ENCODE results near the gene PCBP4.

PCBP4 gene

DNA sequence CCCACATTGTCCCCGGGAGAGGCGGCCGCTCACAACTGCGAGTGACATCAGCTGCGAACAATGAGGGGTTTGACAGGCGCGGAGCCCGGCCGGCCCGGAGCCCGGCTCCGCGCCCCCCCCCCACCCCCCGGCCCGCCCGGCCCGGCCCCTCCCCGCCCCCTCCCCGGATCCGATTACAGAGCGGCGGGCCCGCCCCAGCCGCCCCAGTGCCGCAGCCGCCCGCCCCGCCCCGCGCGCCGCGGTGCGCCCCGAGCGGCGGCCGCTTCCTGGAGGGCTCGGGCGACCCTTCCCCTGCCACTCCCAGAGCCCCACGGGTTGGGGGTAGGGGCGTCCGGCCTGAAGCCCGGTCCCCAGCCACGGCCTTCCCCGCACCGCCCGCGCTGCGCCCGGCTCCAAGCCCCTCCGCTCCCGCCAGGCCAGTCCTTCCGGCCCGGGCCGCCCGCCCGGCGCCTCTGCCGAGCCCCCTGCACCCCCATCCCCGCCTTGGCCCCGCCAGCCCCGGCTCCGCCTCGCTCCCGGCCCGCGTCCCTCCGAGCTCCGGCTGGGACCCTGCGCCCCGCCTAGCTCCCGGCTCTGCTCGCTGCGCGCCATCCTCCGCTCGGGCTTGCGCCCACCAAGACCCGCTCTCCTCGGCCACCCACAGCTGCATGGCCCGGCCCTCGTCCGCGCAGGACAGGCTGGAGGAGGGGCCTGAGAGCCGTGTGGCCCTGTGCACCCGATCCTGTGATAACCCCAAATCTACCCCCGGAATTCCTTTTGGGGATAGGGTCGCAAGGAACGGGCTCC, at the start of gene PCBP4:
Gene PCBP4, minus strand, starts transcription at position 71 of the 786 bp plus-strand sequence. CDS start 6,214 bp downstream, outside the sequence.
- no peak for DNase-seq (ENCODE audit: low read depth in 3 of 3)

DNA sequence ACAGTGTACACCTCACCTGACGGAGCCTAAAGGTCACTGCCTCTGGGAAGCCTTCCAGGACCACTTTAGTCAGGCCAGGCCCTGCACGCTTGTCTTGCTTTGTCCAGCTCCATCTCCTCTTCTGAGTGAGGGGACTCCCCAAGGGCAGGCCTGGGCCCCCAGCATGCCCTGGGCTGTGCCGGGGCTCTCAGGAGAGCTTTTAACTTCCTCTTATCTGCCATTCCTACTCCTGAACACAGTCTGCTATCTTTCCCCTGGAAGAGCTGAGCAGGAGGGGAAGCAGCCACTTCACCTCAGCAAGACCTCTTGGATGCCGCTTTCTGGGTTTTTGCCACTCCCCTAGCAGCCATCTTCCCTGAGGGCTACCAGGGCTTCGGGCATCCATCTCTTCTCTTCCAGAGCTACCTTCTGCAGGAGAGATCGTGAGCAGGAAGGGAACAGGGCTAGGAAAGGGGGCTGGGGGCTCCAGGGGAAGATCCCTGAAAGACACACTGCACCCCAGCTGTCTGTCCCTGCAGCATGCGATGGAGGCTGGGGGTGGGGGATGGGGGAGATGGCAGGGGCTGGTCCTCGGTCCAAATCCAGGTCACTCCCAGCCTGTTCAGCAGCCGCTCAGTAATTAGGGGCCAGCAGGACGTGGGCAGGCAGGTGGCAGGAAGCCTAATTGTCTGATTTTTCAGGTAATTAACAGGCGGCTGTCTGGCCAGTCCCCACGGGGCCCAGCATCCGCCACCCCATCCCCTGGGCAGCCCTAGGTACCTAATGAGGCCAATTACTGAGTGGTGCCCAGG, 48.4 kb upstream of the PCBP4 start:
- DNase-seq (ENCODE audit: low read depth in 3 of 3): no peak

DNA sequence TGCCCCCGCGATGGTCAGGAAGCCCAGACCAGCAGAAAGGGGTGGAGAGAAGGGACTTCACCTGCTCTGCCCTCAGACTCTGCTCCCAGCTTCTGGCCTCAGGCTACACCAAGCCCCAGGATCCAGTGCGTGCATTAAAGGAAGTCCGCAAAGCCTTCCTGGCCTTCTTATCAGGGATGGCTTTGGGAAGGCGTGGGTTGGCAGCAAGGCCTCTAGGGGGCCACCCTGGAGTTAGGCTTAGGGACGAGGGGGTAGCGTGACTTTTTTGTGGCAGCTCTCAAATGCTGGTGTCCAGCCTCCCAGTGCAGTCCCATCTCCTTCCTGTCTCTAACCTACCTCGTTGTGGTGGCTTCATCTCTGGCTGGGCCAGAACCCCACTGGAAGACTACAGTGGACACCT, 47.4 kb upstream of the PCBP4 start:
- DNase-seq (ENCODE audit: low read depth in 3 of 3): no peak

DNA sequence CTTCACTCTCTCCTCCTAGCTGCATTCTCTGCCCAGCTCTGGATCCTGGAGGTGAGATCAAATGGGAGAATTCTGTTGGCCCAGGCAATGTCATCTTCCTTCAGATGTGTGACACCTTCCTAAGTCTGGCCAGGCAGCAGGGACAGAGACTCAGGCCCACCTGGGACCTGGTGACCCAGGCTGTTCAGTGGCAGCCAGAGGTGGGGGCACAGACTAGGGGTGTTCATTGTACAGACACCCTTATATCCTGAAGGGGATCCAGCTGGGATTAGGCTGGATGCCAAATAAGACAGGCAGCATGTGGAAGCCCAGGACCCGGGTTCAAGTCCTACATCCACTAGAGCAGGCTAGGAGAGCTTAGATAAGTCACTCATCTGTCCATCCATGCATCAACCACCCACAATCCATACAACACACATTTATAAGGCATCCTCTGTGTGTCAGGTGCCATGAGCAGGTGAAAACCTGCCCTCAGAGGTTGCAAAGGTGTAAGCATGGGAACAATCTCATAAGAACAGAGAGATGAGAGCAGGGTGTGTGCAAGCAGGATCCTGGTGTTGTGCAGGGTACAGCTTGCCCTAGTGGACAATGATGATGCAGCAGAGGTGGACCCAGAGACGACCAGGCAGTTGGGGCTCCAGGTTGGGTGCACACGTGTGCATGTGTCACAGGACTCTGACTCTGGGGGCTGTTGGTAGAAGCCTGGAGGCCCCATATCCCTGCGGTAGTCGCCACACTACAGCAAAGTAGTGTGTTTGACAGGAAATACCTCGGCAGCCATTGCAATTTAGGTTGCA, 46.7 kb upstream of the PCBP4 start:
- no peak for DNase-seq (ENCODE audit: low read depth in 3 of 3)

DNA sequence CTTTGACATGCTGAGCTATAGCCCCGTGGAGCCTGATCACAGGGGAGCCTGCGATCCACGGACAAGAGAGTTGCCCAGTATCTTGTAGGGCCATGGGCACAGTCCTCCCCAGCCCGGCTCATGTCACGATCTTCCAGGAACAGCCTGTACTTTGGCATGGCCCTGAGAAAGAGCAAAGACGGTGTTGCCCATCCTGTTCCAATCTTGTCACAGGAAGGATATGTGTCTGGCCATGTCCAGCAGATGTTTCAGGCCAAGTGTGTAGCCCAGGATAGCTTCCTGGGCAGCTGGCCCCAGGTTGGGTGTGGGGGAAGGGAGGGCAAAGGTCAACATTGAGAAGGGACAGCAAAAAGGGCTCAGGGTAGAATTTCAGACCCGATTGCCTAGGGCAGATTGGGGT, 45.4 kb upstream of the PCBP4 start:
- no peak for DNase-seq (ENCODE audit: low read depth in 3 of 3)

DNA sequence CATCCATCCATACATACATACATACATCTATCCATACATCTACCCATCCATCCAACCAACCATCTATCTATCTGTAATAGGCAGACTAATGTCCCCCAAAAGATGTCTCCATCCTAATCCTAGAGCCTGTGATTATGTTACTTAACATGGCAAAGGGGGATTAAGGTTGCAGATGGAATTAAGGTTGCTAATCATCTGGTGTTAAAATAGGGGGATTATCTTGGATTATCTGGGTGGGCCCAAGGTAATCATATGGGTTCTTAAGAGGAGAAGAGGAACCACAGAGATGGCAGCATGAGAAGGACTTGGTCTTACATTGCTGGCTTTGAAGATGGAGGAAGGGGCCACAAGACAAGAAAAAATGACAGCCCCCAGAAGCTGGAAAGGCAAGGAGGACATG, 43.2 kb upstream of the PCBP4 start:
- DNase-seq (ENCODE audit: low read depth in 3 of 3): no peak

DNA sequence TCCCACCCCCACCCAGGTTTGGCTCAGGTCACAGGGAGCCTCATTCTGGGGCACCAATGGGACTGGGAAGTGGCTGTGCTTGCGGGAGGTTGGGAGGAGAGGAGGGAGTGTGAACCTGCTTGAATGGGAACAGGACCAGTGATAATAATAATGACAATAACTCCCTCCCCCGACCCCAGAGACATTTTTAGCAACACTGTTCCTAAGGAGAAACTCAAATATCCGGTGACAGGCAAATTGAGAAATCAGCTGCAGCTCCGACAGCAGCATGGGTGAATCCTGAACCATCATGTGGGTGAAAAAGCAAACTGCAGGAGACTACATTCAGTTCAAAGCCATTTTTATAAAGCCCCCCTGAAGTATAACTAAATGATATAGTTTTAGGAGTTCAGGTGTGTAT, 40.0 kb upstream of the PCBP4 start:
- DNase-seq (ENCODE audit: low read depth in 3 of 3): no peak

DNA sequence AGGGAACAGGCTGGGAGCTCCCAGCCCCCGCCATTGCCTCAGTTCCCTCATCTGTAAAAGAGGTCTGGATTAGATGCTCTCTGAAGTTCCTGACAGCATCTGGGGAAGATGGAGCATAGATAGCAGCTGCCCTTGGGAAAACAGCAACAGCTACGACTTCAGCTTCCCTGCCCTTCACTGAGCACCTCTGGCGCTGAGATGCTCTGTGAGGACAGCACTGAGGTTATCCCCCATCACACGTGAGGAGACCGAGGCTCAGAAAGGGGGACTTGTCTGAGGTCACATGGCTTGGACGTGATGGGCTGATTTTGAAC, 39.5 kb upstream of the PCBP4 start:
- no peak for DNase-seq (ENCODE audit: low read depth in 3 of 3)

DNA sequence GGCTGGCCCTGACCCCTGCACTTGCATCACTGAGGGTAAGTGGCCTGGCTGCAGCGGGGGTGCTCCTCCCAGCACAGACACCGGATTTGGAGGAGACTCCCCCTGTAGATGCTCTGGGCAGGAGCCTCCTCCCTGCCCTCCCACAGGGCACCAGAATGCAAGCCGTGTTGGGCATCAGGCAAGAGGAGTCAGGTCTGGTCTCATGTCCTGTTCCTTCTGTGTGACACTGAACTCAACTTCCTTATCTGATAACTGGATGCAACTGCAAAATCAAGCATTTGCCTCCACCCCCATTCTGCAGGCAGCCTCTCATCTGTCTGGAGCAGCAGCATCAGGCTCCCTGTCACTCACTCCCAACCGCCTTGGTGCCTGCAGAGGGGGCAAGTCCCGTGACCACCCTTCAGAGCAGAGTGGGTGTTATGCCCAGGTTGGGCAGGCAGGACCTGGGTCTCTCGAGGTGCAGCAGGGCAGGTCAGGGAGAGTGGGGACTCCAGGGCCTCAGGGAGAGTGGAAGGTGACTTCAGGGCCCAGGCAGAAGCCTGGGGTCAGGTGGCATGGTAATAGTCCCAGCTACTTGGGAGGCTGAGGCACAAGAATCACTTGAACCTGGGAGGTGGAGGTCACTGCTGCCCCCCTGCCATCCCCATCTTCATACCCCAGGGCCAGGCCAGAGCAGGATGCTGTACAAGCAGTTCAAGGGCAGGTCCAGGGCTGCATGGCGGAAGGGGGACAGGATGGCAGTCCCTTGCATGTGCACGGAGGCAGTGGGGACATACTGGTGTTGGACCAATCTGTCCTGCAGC, 39.0 kb upstream of the PCBP4 start:
- no peak for DNase-seq (ENCODE audit: low read depth in 3 of 3)

DNA sequence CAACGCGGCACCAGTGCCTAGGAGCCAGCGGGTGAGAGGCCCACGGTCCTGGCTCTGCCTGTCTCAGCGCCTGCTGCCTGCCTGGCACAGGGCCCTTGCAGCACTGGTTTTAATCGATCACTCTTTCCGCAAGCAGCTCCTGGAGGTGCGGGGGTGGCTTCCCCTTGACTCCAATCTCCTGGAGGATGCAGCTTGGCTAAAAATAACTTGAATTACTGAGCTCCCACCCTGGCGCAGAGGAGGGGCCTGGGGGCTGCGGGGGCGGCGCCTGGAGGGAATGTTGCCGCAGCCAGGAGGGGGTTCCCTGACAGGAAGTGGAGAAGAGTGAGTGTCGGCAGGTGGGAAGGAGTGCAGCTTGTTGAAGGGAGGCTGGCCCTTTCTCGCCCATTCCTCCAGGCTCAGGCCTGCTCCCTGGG, 38.3 kb upstream of the PCBP4 start:
- no peak for DNase-seq (ENCODE audit: low read depth in 3 of 3)

DNA sequence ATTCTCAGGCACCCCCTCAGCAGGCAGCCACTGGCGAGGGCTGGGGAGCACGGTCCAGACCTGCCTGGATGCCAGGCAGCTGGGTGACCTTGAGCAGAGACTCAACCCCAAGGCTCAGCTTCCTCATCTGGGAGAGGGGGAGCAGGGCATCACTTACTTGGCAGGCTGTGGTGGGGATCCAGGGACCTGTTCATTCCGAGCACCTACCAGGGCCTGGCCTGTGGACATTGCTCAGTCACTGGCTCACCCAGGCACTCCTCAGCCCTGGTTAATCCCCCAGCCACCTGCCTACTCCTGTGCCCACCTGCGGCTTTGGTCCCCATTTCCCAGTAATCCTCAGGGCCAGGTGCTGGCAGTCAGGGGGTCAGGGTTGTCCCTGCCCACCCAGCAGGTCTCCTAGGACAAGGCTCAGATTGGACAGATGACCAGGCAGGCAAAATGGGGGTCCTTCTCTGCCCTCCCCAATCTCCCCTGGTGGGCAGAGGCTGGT, 37.7 kb upstream of the PCBP4 start:
- no peak for DNase-seq (ENCODE audit: low read depth in 3 of 3)

DNA sequence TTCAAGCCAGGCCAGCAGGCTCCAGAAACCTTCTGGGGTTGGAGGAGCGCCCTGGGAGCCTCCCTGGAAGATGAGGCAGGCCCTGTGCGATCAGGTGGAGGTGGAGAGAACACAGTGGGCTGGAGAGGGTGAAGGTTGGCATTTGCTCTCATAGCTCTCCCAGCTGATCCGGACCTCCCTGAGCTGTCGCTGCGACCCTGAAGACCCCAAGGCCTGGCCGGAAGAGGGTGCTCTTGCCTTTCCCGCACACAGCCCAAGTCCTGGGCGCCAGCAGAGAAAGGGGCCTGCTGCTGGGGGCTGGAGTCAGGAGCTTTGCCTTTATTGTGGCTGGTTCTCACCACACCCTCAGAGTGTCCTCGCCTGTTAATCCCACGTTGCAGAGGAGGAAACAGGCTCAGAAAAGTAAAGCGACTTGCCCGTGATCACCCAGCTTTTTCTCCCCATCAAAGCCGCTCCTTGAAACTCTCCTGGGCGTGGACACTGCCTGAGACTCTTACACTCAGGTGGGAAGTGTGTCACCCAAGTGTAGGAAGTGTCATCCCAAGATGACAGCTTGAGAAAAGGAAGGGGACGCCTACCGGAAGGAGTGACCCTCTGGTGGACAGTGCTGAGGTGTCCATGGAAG, 37.0 kb upstream of the PCBP4 start:
- DNase-seq (ENCODE audit: low read depth in 3 of 3): no peak

DNA sequence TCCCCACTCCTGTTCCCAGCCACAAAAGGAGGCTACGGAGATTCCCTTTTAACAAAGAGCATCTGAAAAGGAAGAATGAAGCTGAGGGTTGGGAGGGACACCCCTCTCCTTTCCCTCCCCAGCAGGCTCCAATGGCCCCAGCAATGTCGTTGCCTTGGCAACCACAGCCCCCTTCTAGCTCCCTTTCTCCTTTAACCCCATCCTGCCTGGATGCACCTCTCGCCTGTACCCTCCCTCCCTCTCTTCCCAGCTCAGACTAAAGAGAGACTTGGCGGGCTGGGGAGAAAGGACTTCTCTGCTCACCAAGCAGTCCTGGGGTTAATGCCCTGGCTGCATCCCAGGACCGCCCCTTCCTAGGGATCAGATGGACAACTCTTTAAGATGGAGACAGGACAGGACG, 35.5 kb upstream of the PCBP4 start:
- no peak for DNase-seq (ENCODE audit: low read depth in 3 of 3)

DNA sequence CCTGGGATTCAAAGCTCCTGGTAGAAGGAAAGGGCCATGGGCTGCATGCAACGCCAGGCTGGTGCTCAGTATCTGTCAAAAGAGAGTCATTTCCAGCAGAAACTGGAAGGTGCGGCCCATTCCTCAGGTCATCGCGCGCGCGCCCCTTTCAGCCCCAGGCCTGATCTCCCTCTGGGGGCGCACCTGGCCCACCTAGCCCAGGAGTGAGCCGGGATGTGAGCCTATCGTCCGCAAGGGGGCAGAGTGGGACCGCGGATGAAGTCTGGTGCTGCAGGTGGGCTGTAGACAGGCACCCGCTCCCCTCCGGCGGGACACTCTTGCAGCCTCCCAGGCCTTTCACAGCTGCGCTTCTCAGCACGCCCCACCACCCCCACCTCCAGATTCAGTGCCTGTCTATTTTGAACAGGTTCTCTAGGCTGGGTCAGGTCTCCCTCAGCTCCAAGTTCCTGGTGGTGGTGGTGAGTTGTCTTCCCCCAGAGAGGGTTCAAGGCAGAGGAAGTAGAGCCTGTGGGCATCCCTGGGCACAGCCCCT, 34.3 kb upstream of the PCBP4 start:
- peak; percentile 63 to 75 (median 72) for DNase-seq (ENCODE audit: low read depth in 3 of 3)

DNA sequence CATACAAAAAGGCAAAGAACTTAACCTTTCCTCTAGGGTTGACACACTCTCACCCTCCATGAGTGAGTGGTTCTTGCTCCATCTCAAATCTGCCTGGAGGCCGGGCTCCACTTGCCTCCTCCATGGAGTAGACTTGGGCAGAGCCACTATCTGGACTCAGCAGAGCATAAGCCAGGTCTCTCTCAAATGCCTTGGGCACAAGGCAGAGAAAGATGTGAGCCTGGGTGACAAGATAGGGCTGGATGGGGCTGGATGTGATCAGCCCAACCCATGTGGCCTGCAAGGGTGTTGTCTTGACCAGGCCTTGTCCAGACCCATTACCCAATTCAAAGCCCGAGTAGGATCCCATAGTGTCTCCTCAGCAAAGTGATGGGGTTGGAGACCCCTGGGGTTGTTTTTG, 32.6 kb upstream of the PCBP4 start:
- no peak for DNase-seq (ENCODE audit: low read depth in 3 of 3)

DNA sequence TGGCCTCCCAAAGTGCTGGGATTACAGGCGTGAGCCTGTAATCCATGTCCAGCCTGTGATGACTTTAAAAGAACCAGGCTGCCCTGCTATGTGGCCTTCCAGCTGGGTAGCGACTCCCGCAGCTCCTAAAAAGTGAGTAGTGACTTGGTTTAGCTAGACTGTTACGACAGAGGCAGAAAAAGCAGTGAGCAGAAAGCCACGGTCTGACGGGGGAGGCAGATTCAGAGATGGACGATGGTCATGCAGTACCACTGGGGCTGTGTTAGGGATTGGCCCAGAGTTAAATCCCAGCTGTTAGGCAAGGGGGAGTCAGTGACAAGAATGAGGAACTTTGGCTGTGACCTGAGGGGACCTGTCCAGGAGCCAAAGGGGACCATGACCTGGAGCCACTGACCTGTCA, 31.5 kb upstream of the PCBP4 start:
- no peak for DNase-seq (ENCODE audit: low read depth in 3 of 3)

DNA sequence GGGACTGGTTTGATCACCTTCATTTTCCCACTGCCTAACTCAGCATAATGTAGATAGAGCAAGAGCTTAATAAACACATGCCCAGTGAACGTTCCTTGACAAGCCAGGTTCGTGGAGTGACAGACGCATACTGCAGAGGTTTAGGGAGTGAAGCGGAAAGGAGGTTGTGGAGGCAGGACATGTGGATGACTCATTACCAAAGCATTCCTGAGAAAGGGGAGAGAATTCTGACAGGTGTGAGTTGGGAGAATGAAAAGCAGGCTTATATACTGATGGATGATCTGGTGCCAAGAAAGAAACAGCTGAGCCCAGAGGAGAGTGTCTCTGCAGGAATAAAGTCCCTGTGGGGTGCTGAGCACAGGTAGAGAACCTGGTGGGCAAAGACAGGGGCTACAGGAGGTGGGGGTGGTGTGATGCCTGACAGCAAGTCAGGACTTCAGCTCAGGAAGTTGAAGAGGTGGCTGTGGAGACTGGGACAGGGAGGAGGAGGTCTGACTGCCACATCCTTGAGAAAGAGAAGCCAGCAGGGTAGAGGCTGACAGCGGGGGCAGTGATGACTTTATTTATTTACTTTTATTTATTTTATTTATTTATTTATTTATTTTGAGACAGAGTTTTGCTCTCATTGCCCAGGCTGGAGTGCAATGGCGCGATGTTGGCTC, 30.8 kb upstream of the PCBP4 start:
- DNase-seq (ENCODE audit: low read depth in 3 of 3): no peak

DNA sequence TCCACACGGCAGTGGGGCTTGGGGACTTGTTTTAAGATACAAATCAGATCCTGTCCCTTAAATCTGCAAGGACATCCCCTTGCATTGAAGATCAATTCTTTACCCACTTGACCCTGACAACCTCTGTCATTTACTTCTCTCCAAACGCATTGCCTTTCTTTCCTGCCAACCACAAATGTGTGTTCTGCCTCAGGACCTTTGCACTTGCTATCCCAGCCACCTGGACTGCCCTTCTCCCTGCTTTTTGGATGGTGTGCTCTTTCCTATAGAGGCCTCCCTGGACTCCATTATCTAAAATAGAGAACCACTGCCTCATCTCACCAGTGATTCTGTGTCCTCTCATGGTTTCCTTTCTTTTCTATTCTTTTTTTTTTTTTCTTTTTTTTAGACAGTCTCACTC, 29.9 kb upstream of the PCBP4 start:
- DNase-seq (ENCODE audit: low read depth in 3 of 3): no peak

DNA sequence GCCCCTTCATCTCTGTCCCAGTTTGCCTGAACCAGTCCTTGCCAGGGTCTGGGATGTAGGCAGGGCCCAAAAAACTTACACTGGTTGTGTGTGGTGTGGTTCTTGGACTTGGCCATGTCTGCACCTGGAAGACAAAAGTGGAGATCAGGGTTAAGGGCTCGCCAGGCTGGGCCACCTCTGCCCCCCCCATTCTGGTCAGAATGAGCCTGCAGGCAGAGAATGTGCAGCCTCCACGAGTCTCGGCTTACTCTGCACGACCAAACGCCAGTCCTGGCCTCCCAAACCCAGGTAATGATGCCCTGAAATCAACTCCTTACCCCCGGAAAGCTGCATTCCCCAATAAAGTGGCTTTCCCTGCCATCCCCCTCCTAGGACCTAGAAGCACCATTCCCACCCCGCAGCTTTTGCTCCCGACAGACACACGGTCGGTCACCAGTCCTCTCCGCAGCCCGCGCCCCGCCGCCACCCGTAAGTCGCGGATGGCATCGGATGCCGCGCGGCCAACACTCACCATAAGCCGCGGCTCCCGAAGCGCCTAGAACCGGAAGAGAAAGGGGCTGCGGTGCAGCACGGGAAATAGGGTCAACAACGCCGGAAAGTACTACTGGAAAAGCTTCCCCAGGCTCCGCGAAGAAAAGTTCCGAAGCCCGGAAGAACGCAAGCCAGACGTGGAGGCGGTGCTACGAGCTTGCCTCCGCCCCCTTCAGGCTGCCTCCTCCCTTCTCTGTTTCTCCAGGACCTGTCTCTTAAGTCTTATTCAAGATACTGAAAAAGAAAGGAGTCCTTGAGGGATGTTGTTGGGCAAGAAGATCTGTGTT, 28.3 kb upstream of the PCBP4 start, which contains the start of gene RPL29:
Gene RPL29, minus strand, starts transcription at position 550 of the 818 bp plus-strand sequence. Its CDS starts 434 bp downstream, at position 116.
- peak; percentile 86 to 87 (median 87) for DNase-seq (ENCODE audit: low read depth in 3 of 3)
